MCF 10A (cell line): ENCODE data around the gene CCP110. TPM values are rescaled to one million over a fixed set of nuclear protein-coding genes. Genes with fewer than 3 reads are reported as not detected.
A peak's percentile ranks its signal among the peaks of the same experiment; 100 is the strongest.

Experiments used
- BruUV-seq: library from RNA; stranded (reverse); fragments of 400-500 nt; replicated peaks from 2 replicates; lab custom pipeline; 2021; lab: Mats Ljungman, UMichigan
- CTCF ChIA-PET: fragments of 300-600 bp; sonication (Branson Sonifier 250); formaldehyde crosslinking; extraction: SDS; loops from one replicate; lab custom pipeline; 2021; ENCODE audit warnings: antibody characterized with exemption, inconsistent platforms; lab: Yijun Ruan, JAX
- POLR2A ChIA-PET: fragments of 300-600, 350-650 bp; sonication (Branson Sonifier 250); formaldehyde crosslinking; extraction: SDS; loops from one replicate; lab custom pipeline; 2020; ENCODE audit warnings: antibody characterized with exemption, inconsistent platforms; lab: Yijun Ruan, JAX
- DNase-seq: peaks from one replicate; pipeline ENCODE4 v3.0.0-alpha.2; 2018; ENCODE audit not compliant: unreplicated experiment
- H3K27ac Mint-ChIP-seq: one replicate; pipeline ENCODE4 v1.8.0; 2022; ENCODE audit warnings: mild to moderate bottlenecking, low read depth, mixed read lengths; ENCODE audit not compliant: unreplicated experiment
- H3K27me3 Mint-ChIP-seq: one replicate; pipeline ENCODE4 v1.8.0; 2022; ENCODE audit warnings: mixed read lengths; ENCODE audit not compliant: insufficient read depth, unreplicated experiment
- H3K36me3 Mint-ChIP-seq: one replicate; pipeline ENCODE4 v1.8.0; 2022; ENCODE audit warnings: mild to moderate bottlenecking, moderate library complexity, mixed read lengths; ENCODE audit not compliant: insufficient read depth, unreplicated experiment
- H3K4me1 Mint-ChIP-seq: one replicate; pipeline ENCODE4 v1.8.0; 2022; ENCODE audit warnings: mixed read lengths; ENCODE audit not compliant: insufficient read depth, unreplicated experiment
- H3K4me3 Mint-ChIP-seq: one replicate; pipeline ENCODE4 v1.8.0; 2022; ENCODE audit warnings: mild to moderate bottlenecking, moderate library complexity, mixed read lengths; ENCODE audit not compliant: unreplicated experiment
- H3K9me3 Mint-ChIP-seq: one replicate; pipeline ENCODE4 v1.8.0; 2022; ENCODE audit warnings: mixed read lengths; ENCODE audit not compliant: unreplicated experiment
- intact Hi-C: fragments of 100-400 bp; cut with micrococcal nuclease; formaldehyde crosslinking; loops from 2 replicates; pipeline ENCODE4 v1.14.1; 2022
- total RNA-seq: library from RNA; stranded (reverse); gene quantifications from 2 replicates; pipeline ENCODE4 v1.2.3, GENCODE V29; 2022
- TF ChIP-seq, protein P1 (sequence below): fragments of 200-600 bp; IDR thresholded peaks from one replicate; pipeline ENCODE4 v1.8.0; 2022; ENCODE audit warnings: antibody characterized with exemption, mild to moderate bottlenecking; ENCODE audit not compliant: unreplicated experiment

The CCP110 gene
- total RNA-seq, 1 experiment from 2014 or later: 14.2 TPM

GRCh38 chr16:19598805-19599510 is 75.2 kb downstream of the CCP110 start:
- Mint-ChIP-seq H3K27me3 (no peaks in the 10 kb centered on the region), H3K36me3 (peaks cover 32% of the 10 kb centered on the region), H3K4me3 (no peak overlapping the region), H3K4me1 (peaks cover 14% of the 10 kb centered on the region), H3K27ac (no peak overlapping the region), H3K9me3 (no peaks in the 10 kb centered on the region)
- intact Hi-C loops: loop anchor here (5.0 kb wide), 1 partner anchor 42 kb away; the partner anchor contains the start of gene VPS35L
- POLR2A ChIA-PET: no interaction called here
- BruUV-seq: no TSS peak
- CTCF ChIA-PET: interaction anchor here (0.6 to 9.8 kb wide), 20 partner anchors 8 to 310 kb away, joined by 3 to 184 read pairs (median 6); partner anchors contain the start of genes GPRC5B and VPS35L
- TF ChIP-seq, protein P1, sequence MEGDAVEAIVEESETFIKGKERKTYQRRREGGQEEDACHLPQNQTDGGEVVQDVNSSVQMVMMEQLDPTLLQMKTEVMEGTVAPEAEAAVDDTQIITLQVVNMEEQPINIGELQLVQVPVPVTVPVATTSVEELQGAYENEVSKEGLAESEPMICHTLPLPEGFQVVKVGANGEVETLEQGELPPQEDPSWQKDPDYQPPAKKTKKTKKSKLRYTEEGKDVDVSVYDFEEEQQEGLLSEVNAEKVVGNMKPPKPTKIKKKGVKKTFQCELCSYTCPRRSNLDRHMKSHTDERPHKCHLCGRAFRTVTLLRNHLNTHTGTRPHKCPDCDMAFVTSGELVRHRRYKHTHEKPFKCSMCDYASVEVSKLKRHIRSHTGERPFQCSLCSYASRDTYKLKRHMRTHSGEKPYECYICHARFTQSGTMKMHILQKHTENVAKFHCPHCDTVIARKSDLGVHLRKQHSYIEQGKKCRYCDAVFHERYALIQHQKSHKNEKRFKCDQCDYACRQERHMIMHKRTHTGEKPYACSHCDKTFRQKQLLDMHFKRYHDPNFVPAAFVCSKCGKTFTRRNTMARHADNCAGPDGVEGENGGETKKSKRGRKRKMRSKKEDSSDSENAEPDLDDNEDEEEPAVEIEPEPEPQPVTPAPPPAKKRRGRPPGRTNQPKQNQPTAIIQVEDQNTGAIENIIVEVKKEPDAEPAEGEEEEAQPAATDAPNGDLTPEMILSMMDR: no peak
- no peak for DNase-seq

GRCh38 chr16:19599968-19600716 is 76.4 kb downstream of the CCP110 start:
- CTCF ChIA-PET: interaction anchor here (0.6 to 9.8 kb wide), 26 partner anchors 10 to 743 kb away, joined by 3 to 184 read pairs (median 6); partner anchors contain the start of genes GPRC5B and VPS35L
- H3K27ac Mint-ChIP-seq: peak overlapping the region; percentile 32
- DNase-seq: no peak
- no peak overlapping the region for H3K4me3 Mint-ChIP-seq
- no TSS peak for BruUV-seq
- intact Hi-C loops: loop anchor here (5.0 to 10.0 kb wide), 4 partner anchors 43 to 785 kb away; partner anchors contain the start of genes IQCK, KNOP1 and VPS35L
- peaks cover 6% of the 10 kb centered on the region for H3K4me1 Mint-ChIP-seq
- POLR2A ChIA-PET: interaction anchor here (0.6 to 1.4 kb wide), 2 partner anchors 166 to 287 kb away, joined by 3 read pairs; no protein-coding TSS in a partner anchor
- TF ChIP-seq, protein P1: no peak
- no peaks in the 10 kb centered on the region for H3K27me3 Mint-ChIP-seq
- H3K36me3 Mint-ChIP-seq: peaks cover 43% of the 10 kb centered on the region
- H3K9me3 Mint-ChIP-seq: no peaks in the 10 kb centered on the region

DNA sequence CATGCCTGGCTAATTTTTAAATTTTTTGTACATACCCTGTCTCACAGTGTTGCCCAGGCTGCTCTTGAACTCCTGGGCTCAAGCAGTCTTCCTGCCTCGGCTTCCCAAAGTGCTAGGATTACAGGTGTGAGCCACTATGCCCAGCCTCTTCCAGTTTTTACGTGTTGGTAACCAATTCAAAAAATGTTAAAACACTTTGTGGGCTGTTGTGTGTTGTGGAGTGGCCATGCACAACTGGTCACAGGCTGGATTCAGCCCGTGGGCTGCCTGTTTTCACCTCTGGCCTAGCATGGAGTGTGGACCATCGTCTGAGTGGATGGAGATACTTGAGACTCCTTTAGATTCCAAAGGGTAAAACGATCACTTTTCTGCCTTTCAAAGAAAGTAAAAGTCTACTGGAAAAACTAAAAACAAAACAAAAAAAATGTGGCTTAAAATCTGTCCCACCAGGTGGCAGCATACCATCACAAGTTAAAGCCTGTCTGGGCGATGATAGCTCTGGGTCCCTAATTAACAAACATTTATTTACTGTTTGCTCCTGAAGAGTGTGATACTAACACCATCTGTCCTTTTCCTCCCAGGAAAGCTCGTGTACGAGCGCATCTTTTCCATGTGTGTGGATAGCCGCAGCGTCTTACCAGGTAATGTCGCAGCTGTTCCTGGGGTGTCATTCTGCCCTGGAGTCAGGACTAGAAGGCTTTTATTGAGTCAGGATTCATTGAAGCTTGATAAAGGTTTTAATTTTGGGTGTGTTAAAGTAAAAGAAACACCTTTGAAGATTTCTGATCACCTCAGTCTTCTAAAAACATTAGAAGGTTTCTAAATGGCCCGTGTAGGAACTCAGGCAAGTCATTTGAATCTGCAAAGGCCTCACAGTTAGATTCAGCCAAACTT is 77.6 kb downstream of the CCP110 start:
- CTCF ChIA-PET: interaction anchor here (0.5 to 9.8 kb wide), 59 partner anchors 9 to 955 kb away, joined by 3 to 184 read pairs (median 4); partner anchors contain the start of genes GPRC5B and VPS35L
- H3K4me3 Mint-ChIP-seq: no peak overlapping the region
- H3K4me1 Mint-ChIP-seq: no peaks in the 10 kb centered on the region
- POLR2A ChIA-PET: interaction anchor here (0.6 to 1.4 kb wide), 3 partner anchors 116 to 286 kb away, joined by 3 to 5 read pairs (median 3); partner anchors contain the start of genes IQCK and KNOP1
- TF ChIP-seq, protein P1: peak; percentile 55
- no TSS peak for BruUV-seq
- intact Hi-C loops: loop anchor here (1.0 to 10.0 kb wide), 4 partner anchors 93 to 783 kb away; partner anchors contain the start of genes IQCK and KNOP1
- peak; percentile 48 for DNase-seq
- no peaks in the 10 kb centered on the region for H3K9me3 Mint-ChIP-seq
- H3K36me3 Mint-ChIP-seq: peaks cover 46% of the 10 kb centered on the region
- H3K27ac Mint-ChIP-seq: peak overlapping the region; percentile 27
- no peaks in the 10 kb centered on the region for H3K27me3 Mint-ChIP-seq

Other genes with a start within 250 kb of the CCP110 start
- not detected in 2 replicates for gene CLEC19A, start 238.2 kb upstream of the CCP110 start, total RNA-seq
- gene TMC5, start 106.1 kb upstream of the CCP110 start, total RNA-seq: 0.10 and 0.16 TPM in 2 replicates
- 44.7 and 44.9 TPM in 2 replicates for gene GDE1, start 1.8 kb upstream of the CCP110 start, total RNA-seq
- 50.2 and 55.5 TPM in 2 replicates for gene VPS35L, start 31.8 kb downstream of the CCP110 start, total RNA-seq
- gene KNOP1, start 194.3 kb downstream of the CCP110 start, total RNA-seq: 22.3 and 24.5 TPM in 2 replicates
- gene IQCK, start 194.3 kb downstream of the CCP110 start, total RNA-seq: 5.9 and 8.4 TPM in 2 replicates